Panc1 (cell line): ENCODE measurements around the gene CD44. TPM values are rescaled to one million over a fixed set of nuclear protein-coding genes. Genes with fewer than 3 reads are reported as not detected.

Experiments used
- ATAC-seq: fragments of 200-7000 bp; cut with Tn5 transposase; 2 replicates; pipeline ENCODE4 v1.9.1; 2020; ENCODE audit warnings: mild to moderate bottlenecking, moderate library complexity
- BruUV-seq: library from RNA; stranded (reverse); fragments of 400-500 nt; replicated peaks from 2 replicates; lab custom pipeline; 2021; lab: Mats Ljungman, UMichigan
- CTCF ChIA-PET: fragments of 300-600 bp; sonication (Branson Sonifier 250); formaldehyde crosslinking; loops from one replicate; lab custom pipeline; 2022; ENCODE audit warnings: antibody characterized with exemption; lab: Charles Lee
- POLR2A ChIA-PET: fragments of 300-600 bp; sonication (Branson Sonifier 250); formaldehyde crosslinking; loops from one replicate; lab custom pipeline; 2022; ENCODE audit warnings: antibody characterized with exemption; lab: Charles Lee
- DNase-seq: peaks from one replicate; pipeline ENCODE4 v3.0.0-alpha.2; 2010; ENCODE audit warnings: low read depth, low spot score
- H3K27ac ChIP-seq: 2 replicates; pipeline ENCODE4 v1.5.1; 2011; ENCODE audit warnings: mild to moderate bottlenecking, low read length, inconsistent platforms
- H3K27me3 ChIP-seq: fragments of 200-500 bp; sonication (Bioruptor generic); 2 replicates; pipeline ENCODE4 v1.6.0; 2014; ENCODE audit warnings: low read length, inconsistent platforms; ENCODE audit not compliant: control insufficient read depth, insufficient read depth
- H3K36me3 ChIP-seq: fragments of 200-500 bp; sonication (Bioruptor generic); 2 replicates; pipeline ENCODE4 v1.5.1; 2014; ENCODE audit warnings: inconsistent platforms, mild to moderate bottlenecking, low read length, moderate library complexity; ENCODE audit not compliant: control insufficient read depth, insufficient read depth
- H3K4me1 ChIP-seq: 2 replicates; pipeline ENCODE4 v1.5.1; 2011; ENCODE audit warnings: inconsistent platforms, mild to moderate bottlenecking, low read length, moderate library complexity; ENCODE audit not compliant: control insufficient read depth, insufficient read depth
- H3K4me3 ChIP-seq, 2 experiments: 2 replicates each; pipeline ENCODE4 v1.5.1; 2011 to 2012; ENCODE audit warnings: low read depth in 2 of 2, low read length in 2 of 2, mild to moderate bottlenecking in 2 of 2, inconsistent platforms in 1 of 2, moderate library complexity in 1 of 2
- H3K9me3 ChIP-seq: fragments of 200-500 bp; sonication (Bioruptor generic); 2 replicates; pipeline ENCODE4 v1.5.1; 2014; ENCODE audit warnings: low read depth, mild to moderate bottlenecking, inconsistent platforms, low read length, moderate library complexity; ENCODE audit not compliant: control insufficient read depth, insufficient read depth
- POLR2AphosphoS5 ChIP-seq: IDR thresholded peaks from 2 replicates; pipeline ENCODE4 v1.6.1; 2012; ENCODE audit warnings: mild to moderate bottlenecking, low read depth, low read length, moderate library complexity
- SIN3A ChIP-seq: IDR thresholded peaks from 2 replicates; pipeline ENCODE4 v1.6.1; 2012; ENCODE audit warnings: low read depth, mild to moderate bottlenecking, low read length, moderate library complexity, borderline replicate concordance; ENCODE audit not compliant: insufficient read depth
- TCF7L2 ChIP-seq: IDR thresholded peaks from 2 replicates; pipeline ENCODE4 v1.6.1; 2011; ENCODE audit warnings: mild to moderate bottlenecking, low read depth, low read length, inconsistent platforms
- in situ Hi-C: cut with HindIII; loops from 2 replicates; pipeline ENCODE4 v1.10.0; 2016; ENCODE audit warnings: low sequenced_read_pairs, low pct_unique_long_range_greater_than_20kb
- intact Hi-C: fragments of 100-400 bp; cut with micrococcal nuclease; formaldehyde crosslinking; loops from one replicate; pipeline ENCODE4 v1.10.0; 2022; ENCODE audit not compliant: unreplicated experiment
- total RNA-seq: library from RNA; stranded (reverse); gene quantifications from one replicate; pipeline ENCODE4 v1.2.1, GENCODE V29; 2021; ENCODE audit not compliant: unreplicated experiment
- TF ChIP-seq, protein P1 (sequence below): fragments of 450-650 bp; IDR thresholded peaks from 2 replicates; pipeline ENCODE4 v1.5.1; 2017; ENCODE audit warnings: mild to moderate bottlenecking
- TF ChIP-seq, protein P2 (sequence below), 2 experiments: IDR thresholded peaks; 2 replicates each; pipeline ENCODE4 v1.6.1; 2011 to 2012; ENCODE audit warnings: low read depth in 2 of 2, control low read depth in 1 of 2, low read length in 1 of 2, mild to moderate bottlenecking in 1 of 2, moderate library complexity in 1 of 2; ENCODE audit not compliant: insufficient read depth in 1 of 2

Gene CD44
- total RNA-seq, 1 experiment from 2014 or later = 1,819 TPM

GRCh38 chr11:35162745-35163144 is 23.8 kb downstream of the CD44 start:
- peaks cover 12% of the 10 kb centered on the region; the same call in 1 of the 2 replicates for H3K36me3 ChIP-seq
- POLR2A ChIA-PET = interaction anchor here (0.6 to 0.7 kb wide), 4 partner anchors 19 to 236 kb away, joined by 3 to 5 read pairs (median 4); no protein-coding TSS in a partner anchor
- H3K4me3 ChIP-seq = no peak overlapping the region; a peak in 1 of 4 replicates
- ATAC-seq (no peak), DNase-seq (peak; percentile 77)
- CTCF ChIA-PET = interaction anchor here (1.1 kb wide), 1 partner anchor 236 kb away, joined by 5 read pairs; no protein-coding TSS in a partner anchor
- in situ Hi-C loops = no loop called here
- H3K27me3 ChIP-seq = no peaks in the 10 kb centered on the region
- H3K9me3 ChIP-seq = no peaks in the 10 kb centered on the region
- no peak; the same call in 1 of the 2 replicates for TF ChIP-seq POLR2AphosphoS5
- TF ChIP-seq TCF7L2 = peak; percentile 50; the same call in 1 of the 2 replicates
- no peak for TF ChIP-seq SIN3A
- TF ChIP-seq, protein P1, sequence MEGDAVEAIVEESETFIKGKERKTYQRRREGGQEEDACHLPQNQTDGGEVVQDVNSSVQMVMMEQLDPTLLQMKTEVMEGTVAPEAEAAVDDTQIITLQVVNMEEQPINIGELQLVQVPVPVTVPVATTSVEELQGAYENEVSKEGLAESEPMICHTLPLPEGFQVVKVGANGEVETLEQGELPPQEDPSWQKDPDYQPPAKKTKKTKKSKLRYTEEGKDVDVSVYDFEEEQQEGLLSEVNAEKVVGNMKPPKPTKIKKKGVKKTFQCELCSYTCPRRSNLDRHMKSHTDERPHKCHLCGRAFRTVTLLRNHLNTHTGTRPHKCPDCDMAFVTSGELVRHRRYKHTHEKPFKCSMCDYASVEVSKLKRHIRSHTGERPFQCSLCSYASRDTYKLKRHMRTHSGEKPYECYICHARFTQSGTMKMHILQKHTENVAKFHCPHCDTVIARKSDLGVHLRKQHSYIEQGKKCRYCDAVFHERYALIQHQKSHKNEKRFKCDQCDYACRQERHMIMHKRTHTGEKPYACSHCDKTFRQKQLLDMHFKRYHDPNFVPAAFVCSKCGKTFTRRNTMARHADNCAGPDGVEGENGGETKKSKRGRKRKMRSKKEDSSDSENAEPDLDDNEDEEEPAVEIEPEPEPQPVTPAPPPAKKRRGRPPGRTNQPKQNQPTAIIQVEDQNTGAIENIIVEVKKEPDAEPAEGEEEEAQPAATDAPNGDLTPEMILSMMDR = no peak
- BruUV-seq = no TSS peak
- intact Hi-C loops = no loop called here
- peak overlapping the region; percentile 99 for H3K27ac ChIP-seq
- peaks cover 100% of the 10 kb centered on the region for H3K4me1 ChIP-seq

- H3K27ac ChIP-seq = peak overlapping the region; percentile 99
- no peak overlapping the region; a peak in 2 of 4 replicates for H3K4me3 ChIP-seq
- BruUV-seq = no TSS peak
- intact Hi-C loops (no loop called here), in situ Hi-C loops (no loop called here)
- POLR2A ChIA-PET = interaction anchor here (0.6 to 0.7 kb wide), 4 partner anchors 19 to 183 kb away, joined by 3 to 5 read pairs (median 3); no protein-coding TSS in a partner anchor
- H3K27me3 ChIP-seq = no peaks in the 10 kb centered on the region
- H3K9me3 ChIP-seq = no peaks in the 10 kb centered on the region
- no peak for DNase-seq
- CTCF ChIA-PET = interaction anchor here (0.7 to 1.1 kb wide), 2 partner anchors 203 to 237 kb away, joined by 4 to 5 read pairs; no protein-coding TSS in a partner anchor
- TF ChIP-seq, protein P2, sequence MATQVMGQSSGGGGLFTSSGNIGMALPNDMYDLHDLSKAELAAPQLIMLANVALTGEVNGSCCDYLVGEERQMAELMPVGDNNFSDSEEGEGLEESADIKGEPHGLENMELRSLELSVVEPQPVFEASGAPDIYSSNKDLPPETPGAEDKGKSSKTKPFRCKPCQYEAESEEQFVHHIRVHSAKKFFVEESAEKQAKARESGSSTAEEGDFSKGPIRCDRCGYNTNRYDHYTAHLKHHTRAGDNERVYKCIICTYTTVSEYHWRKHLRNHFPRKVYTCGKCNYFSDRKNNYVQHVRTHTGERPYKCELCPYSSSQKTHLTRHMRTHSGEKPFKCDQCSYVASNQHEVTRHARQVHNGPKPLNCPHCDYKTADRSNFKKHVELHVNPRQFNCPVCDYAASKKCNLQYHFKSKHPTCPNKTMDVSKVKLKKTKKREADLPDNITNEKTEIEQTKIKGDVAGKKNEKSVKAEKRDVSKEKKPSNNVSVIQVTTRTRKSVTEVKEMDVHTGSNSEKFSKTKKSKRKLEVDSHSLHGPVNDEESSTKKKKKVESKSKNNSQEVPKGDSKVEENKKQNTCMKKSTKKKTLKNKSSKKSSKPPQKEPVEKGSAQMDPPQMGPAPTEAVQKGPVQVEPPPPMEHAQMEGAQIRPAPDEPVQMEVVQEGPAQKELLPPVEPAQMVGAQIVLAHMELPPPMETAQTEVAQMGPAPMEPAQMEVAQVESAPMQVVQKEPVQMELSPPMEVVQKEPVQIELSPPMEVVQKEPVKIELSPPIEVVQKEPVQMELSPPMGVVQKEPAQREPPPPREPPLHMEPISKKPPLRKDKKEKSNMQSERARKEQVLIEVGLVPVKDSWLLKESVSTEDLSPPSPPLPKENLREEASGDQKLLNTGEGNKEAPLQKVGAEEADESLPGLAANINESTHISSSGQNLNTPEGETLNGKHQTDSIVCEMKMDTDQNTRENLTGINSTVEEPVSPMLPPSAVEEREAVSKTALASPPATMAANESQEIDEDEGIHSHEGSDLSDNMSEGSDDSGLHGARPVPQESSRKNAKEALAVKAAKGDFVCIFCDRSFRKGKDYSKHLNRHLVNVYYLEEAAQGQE (IDR thresholded peaks at IDR 0.05; ENCODE audit: insufficient read depth in 1 of 2, low read depth in 2 of 2, low read length in 1 of 2) = no peak
- TF ChIP-seq POLR2AphosphoS5 = peak; percentile 20; the same call in 1 of the 2 replicates
- peaks cover 100% of the 10 kb centered on the region for H3K4me1 ChIP-seq
- ATAC-seq = peak; percentile 28
- peaks cover 8% of the 10 kb centered on the region; the same call in 1 of the 2 replicates for H3K36me3 ChIP-seq
Measured at GRCh38 chr11:35163209-35163608, 24.2 kb downstream of the CD44 start.
